ENCODE results near the gene WDR6. TPM values are rescaled to one million over a fixed set of nuclear protein-coding genes. Genes with fewer than 3 reads are reported as not detected.

WDR6 gene
- total RNA-seq, 1 experiment from 2014 or later, result 213 TPM

DNA sequence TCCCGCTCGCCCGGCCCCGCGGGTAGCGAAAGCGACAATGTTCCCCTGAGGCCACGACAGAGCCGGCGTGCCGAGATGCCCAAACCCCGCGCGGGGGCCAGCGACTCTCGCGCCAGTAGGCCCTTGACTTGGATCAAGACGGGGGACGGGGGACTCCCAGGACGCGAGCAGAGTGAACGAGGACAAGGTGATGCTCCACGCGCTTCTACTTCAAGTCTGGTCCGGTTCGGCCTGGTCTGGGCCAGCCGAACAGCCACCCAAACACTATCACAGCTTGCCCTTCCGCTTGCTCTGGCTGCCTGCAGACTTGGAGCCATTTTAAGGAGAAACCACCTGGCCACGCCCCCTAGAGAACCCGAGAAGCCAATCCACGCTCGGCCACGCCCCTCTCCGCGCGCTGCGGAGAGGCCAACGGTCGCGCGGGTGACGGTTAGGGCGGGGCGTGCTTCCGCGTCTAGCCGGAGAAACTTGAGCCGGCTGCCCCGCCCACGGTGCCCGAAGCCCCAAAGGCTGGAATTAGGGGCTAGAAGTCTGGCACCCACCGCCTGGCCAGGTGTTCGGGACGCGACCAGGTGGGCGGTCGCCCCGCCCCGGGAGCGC, 14.1 kb downstream of the WDR6 start:
- POLR2A ChIA-PET, result interaction anchor here (0.5 to 4.3 kb wide), 13 partner anchors 8 to 519 kb away, joined by 3 to 81 read pairs (median 3); partner anchors contain the start of genes CELSR3, IMPDH2, IP6K2 and P4HTM
- peak overlapping the region; percentile 98 for H3K27ac Mint-ChIP-seq
- H3K36me3 Mint-ChIP-seq, result peaks cover 40% of the 10 kb centered on the region
- no peaks in the 10 kb centered on the region for H3K27me3 Mint-ChIP-seq (ENCODE audit: low read depth)
- peak overlapping the region; percentile 92 for H3K4me3 Mint-ChIP-seq
- peaks cover 28% of the 10 kb centered on the region for H3K4me1 Mint-ChIP-seq
- no peaks in the 10 kb centered on the region for H3K9me3 Mint-ChIP-seq
- CTCF ChIA-PET, result interaction anchor here (0.6 to 8.2 kb wide), 22 partner anchors 9 to 585 kb away, joined by 3 to 124 read pairs (median 5); partner anchors contain the start of genes IP6K2, KLHDC8B, NCKIPSD and NICN1
- DNase-seq (ENCODE audit: low spot score) (peak; percentile 99), ATAC-seq (peak; percentile 49)
- TF ChIP-seq, protein P1, sequence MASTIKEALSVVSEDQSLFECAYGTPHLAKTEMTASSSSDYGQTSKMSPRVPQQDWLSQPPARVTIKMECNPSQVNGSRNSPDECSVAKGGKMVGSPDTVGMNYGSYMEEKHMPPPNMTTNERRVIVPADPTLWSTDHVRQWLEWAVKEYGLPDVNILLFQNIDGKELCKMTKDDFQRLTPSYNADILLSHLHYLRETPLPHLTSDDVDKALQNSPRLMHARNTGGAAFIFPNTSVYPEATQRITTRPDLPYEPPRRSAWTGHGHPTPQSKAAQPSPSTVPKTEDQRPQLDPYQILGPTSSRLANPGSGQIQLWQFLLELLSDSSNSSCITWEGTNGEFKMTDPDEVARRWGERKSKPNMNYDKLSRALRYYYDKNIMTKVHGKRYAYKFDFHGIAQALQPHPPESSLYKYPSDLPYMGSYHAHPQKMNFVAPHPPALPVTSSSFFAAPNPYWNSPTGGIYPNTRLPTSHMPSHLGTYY (CRISPR knock-in tag; IDR thresholded peaks at IDR 0.05), result no peak
- TF ChIP-seq FOXP1 (CRISPR knock-in tag; IDR thresholded peaks at IDR 0.05; ENCODE audit: borderline replicate concordance), result no peak
- peak; percentile 69; the same call in 1 of the 2 replicates for TF ChIP-seq PRRX2 (CRISPR knock-in tag; IDR thresholded peaks at IDR 0.05)
- TF ChIP-seq GTF2I (CRISPR knock-in tag; conservative IDR thresholded peaks at IDR 0.05), result no peak
- no peak for TF ChIP-seq CBFB (CRISPR knock-in tag; IDR thresholded peaks at IDR 0.05; ENCODE audit: low read depth)
- TF ChIP-seq, protein P2, sequence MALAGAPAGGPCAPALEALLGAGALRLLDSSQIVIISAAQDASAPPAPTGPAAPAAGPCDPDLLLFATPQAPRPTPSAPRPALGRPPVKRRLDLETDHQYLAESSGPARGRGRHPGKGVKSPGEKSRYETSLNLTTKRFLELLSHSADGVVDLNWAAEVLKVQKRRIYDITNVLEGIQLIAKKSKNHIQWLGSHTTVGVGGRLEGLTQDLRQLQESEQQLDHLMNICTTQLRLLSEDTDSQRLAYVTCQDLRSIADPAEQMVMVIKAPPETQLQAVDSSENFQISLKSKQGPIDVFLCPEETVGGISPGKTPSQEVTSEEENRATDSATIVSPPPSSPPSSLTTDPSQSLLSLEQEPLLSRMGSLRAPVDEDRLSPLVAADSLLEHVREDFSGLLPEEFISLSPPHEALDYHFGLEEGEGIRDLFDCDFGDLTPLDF (CRISPR knock-in tag; IDR thresholded peaks at IDR 0.05), result peak; percentile 75; the same call in 1 of the 2 replicates
- no peak for TF ChIP-seq RELA (CRISPR knock-in tag; IDR thresholded peaks at IDR 0.05; ENCODE audit: borderline replicate concordance)
- TF ChIP-seq, protein P3, sequence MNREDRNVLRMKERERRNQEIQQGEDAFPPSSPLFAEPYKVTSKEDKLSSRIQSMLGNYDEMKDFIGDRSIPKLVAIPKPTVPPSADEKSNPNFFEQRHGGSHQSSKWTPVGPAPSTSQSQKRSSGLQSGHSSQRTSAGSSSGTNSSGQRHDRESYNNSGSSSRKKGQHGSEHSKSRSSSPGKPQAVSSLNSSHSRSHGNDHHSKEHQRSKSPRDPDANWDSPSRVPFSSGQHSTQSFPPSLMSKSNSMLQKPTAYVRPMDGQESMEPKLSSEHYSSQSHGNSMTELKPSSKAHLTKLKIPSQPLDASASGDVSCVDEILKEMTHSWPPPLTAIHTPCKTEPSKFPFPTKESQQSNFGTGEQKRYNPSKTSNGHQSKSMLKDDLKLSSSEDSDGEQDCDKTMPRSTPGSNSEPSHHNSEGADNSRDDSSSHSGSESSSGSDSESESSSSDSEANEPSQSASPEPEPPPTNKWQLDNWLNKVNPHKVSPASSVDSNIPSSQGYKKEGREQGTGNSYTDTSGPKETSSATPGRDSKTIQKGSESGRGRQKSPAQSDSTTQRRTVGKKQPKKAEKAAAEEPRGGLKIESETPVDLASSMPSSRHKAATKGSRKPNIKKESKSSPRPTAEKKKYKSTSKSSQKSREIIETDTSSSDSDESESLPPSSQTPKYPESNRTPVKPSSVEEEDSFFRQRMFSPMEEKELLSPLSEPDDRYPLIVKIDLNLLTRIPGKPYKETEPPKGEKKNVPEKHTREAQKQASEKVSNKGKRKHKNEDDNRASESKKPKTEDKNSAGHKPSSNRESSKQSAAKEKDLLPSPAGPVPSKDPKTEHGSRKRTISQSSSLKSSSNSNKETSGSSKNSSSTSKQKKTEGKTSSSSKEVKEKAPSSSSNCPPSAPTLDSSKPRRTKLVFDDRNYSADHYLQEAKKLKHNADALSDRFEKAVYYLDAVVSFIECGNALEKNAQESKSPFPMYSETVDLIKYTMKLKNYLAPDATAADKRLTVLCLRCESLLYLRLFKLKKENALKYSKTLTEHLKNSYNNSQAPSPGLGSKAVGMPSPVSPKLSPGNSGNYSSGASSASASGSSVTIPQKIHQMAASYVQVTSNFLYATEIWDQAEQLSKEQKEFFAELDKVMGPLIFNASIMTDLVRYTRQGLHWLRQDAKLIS (CRISPR knock-in tag; IDR thresholded peaks at IDR 0.05; ENCODE audit: borderline replicate concordance), result peak; percentile 16; the same call in 1 of the 2 replicates
- TF ChIP-seq ETV6 (CRISPR knock-in tag; IDR thresholded peaks at IDR 0.05), result peak; percentile 61
- TF ChIP-seq NFYB (CRISPR knock-in tag; conservative IDR thresholded peaks at IDR 0.05; ENCODE audit: low read depth), result no peak; the same call in 1 of the 2 replicates
- TF ChIP-seq, protein P4, sequence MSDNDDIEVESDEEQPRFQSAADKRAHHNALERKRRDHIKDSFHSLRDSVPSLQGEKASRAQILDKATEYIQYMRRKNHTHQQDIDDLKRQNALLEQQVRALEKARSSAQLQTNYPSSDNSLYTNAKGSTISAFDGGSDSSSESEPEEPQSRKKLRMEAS (CRISPR knock-in tag; IDR thresholded peaks at IDR 0.05), result 0 out of 2 replicates have a peak, but pooled peaks have one; percentile 64
- no peak for TF ChIP-seq ZNF138 (CRISPR knock-in tag; conservative IDR thresholded peaks at IDR 0.05)
- TF ChIP-seq, protein P5, sequence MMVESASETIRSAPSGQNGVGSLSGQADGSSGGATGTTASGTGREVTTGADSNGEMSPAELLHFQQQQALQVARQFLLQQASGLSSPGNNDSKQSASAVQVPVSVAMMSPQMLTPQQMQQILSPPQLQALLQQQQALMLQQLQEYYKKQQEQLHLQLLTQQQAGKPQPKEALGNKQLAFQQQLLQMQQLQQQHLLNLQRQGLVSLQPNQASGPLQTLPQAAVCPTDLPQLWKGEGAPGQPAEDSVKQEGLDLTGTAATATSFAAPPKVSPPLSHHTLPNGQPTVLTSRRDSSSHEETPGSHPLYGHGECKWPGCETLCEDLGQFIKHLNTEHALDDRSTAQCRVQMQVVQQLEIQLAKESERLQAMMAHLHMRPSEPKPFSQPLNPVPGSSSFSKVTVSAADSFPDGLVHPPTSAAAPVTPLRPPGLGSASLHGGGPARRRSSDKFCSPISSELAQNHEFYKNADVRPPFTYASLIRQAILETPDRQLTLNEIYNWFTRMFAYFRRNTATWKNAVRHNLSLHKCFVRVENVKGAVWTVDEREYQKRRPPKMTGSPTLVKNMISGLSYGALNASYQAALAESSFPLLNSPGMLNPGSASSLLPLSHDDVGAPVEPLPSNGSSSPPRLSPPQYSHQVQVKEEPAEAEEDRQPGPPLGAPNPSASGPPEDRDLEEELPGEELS (CRISPR knock-in tag; IDR thresholded peaks at IDR 0.05), result peak; percentile 60; the same call in 1 of the 2 replicates
- peak; percentile 53; the same call in 1 of the 2 replicates for TF ChIP-seq SMAD3 (CRISPR knock-in tag; IDR thresholded peaks at IDR 0.05; ENCODE audit: borderline replicate concordance)
- TF ChIP-seq NR2C2 (CRISPR knock-in tag; IDR thresholded peaks at IDR 0.05), result 0 out of 2 replicates have a peak, but pooled peaks have one; percentile 50
- peak; percentile 70; the same call in 1 of the 2 replicates for TF ChIP-seq TEAD1 (CRISPR knock-in tag; IDR thresholded peaks at IDR 0.05)
- TF ChIP-seq CREM (CRISPR knock-in tag; IDR thresholded peaks at IDR 0.05), result 0 out of 2 replicates have a peak, but pooled peaks have one; percentile 35
- TF ChIP-seq, protein P6, sequence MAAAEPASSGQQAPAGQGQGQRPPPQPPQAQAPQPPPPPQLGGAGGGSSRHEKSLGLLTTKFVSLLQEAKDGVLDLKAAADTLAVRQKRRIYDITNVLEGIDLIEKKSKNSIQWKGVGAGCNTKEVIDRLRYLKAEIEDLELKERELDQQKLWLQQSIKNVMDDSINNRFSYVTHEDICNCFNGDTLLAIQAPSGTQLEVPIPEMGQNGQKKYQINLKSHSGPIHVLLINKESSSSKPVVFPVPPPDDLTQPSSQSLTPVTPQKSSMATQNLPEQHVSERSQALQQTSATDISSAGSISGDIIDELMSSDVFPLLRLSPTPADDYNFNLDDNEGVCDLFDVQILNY (CRISPR knock-in tag; IDR thresholded peaks at IDR 0.05), result no peak; the same call in 1 of the 2 replicates
- TF ChIP-seq SP1 (CRISPR knock-in tag; conservative IDR thresholded peaks at IDR 0.05), result peak; percentile 86
- TF ChIP-seq, protein P7, sequence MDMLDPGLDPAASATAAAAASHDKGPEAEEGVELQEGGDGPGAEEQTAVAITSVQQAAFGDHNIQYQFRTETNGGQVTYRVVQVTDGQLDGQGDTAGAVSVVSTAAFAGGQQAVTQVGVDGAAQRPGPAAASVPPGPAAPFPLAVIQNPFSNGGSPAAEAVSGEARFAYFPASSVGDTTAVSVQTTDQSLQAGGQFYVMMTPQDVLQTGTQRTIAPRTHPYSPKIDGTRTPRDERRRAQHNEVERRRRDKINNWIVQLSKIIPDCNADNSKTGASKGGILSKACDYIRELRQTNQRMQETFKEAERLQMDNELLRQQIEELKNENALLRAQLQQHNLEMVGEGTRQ (CRISPR knock-in tag; IDR thresholded peaks at IDR 0.05), result peak; percentile 12; the same call in 1 of the 2 replicates
- TF ChIP-seq NFE2L1 (CRISPR knock-in tag; IDR thresholded peaks at IDR 0.05), result 0 out of 2 replicates have a peak, but pooled peaks have one; percentile 57
- TF ChIP-seq, protein P8, sequence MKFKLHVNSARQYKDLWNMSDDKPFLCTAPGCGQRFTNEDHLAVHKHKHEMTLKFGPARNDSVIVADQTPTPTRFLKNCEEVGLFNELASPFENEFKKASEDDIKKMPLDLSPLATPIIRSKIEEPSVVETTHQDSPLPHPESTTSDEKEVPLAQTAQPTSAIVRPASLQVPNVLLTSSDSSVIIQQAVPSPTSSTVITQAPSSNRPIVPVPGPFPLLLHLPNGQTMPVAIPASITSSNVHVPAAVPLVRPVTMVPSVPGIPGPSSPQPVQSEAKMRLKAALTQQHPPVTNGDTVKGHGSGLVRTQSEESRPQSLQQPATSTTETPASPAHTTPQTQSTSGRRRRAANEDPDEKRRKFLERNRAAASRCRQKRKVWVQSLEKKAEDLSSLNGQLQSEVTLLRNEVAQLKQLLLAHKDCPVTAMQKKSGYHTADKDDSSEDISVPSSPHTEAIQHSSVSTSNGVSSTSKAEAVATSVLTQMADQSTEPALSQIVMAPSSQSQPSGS (CRISPR knock-in tag; IDR thresholded peaks at IDR 0.05; ENCODE audit: borderline replicate concordance, low read depth), result no peak
- TF ChIP-seq FOXK1 (CRISPR knock-in tag; IDR thresholded peaks at IDR 0.05), result peak; percentile 7; the same call in 1 of the 2 replicates
- no peak for TF ChIP-seq ZNF263 (CRISPR knock-in tag; IDR thresholded peaks at IDR 0.05; ENCODE audit: low read depth)
- 0 out of 2 replicates have a peak, but pooled peaks have one; percentile 55 for TF ChIP-seq SMAD4 (CRISPR knock-in tag; IDR thresholded peaks at IDR 0.05)
